GM23338 (cell line): ENCODE results near the gene IYD. TPM values are rescaled to one million over a fixed set of nuclear protein-coding genes. Genes with fewer than 3 reads are reported as not detected.

Experiments used
- ATAC-seq: fragments of 200-7000 bp; cut with Tn5 transposase; 3 replicates; pipeline ENCODE4 v1.9.1; 2020
- DNase-seq: peaks from one replicate; pipeline ENCODE4 v3.0.0-alpha.2; 2015; ENCODE audit warnings: low spot score
- H2AFZ ChIP-seq: fragments of 200-600 bp; sonication (generic); 2 replicates; pipeline ENCODE4 v1.8.0; 2016; ENCODE audit warnings: antibody characterized with exemption, mild to moderate bottlenecking, moderate library complexity
- H3F3A ChIP-seq: fragments of 200-600 bp; sonication (generic); replicated peaks from 2 replicates; pipeline ENCODE4 v1.8.0; 2017; ENCODE audit warnings: antibody characterized with exemption, mixed run types, low read depth
- H3K27ac ChIP-seq: fragments of 200-600 bp; sonication (generic); 2 replicates; pipeline ENCODE4 v1.6.1; 2016; ENCODE audit warnings: low read depth
- H3K27me3 ChIP-seq: fragments of 200-600 bp; sonication (generic); 2 replicates; pipeline ENCODE4 v1.8.0; 2016; ENCODE audit warnings: mild to moderate bottlenecking, mixed run types, moderate library complexity; ENCODE audit not compliant: insufficient read depth
- H3K36me3 ChIP-seq: fragments of 200-600 bp; sonication (generic); 2 replicates; pipeline ENCODE4 v1.8.0; 2016; ENCODE audit warnings: mild to moderate bottlenecking; ENCODE audit not compliant: insufficient read depth
- H3K4me1 ChIP-seq: fragments of 200-600 bp; sonication (generic); 2 replicates; pipeline ENCODE4 v1.8.0; 2016; ENCODE audit warnings: mild to moderate bottlenecking, moderate library complexity; ENCODE audit not compliant: insufficient read depth
- H3K4me2 ChIP-seq: fragments of 200-600 bp; sonication (generic); 2 replicates; pipeline ENCODE4 v1.7.1; 2017; ENCODE audit warnings: mixed run types
- H3K4me3 ChIP-seq: fragments of 200-600 bp; sonication (generic); 2 replicates; pipeline ENCODE4 v1.6.1; 2016; ENCODE audit warnings: mixed run types
- H3K79me2 ChIP-seq: fragments of 200-600 bp; sonication (generic); replicated peaks from 2 replicates; pipeline ENCODE4 v1.8.0; 2017; ENCODE audit warnings: mild to moderate bottlenecking; ENCODE audit not compliant: insufficient read depth
- H3K9me2 ChIP-seq: fragments of 200-600 bp; sonication (generic); 2 replicates; pipeline ENCODE4 v1.8.0; 2017; ENCODE audit not compliant: insufficient read depth
- H4K20me1 ChIP-seq: fragments of 200-600 bp; sonication (generic); replicated peaks from 2 replicates; pipeline ENCODE4 v1.8.0; 2017; ENCODE audit warnings: mild to moderate bottlenecking; ENCODE audit not compliant: insufficient read depth
- H3K27ac Mint-ChIP-seq: 2 replicates; pipeline ENCODE4 v1.8.0; 2020; ENCODE audit warnings: inconsistent platforms, mild to moderate bottlenecking, moderate library complexity, mixed read lengths
- H3K27me3 Mint-ChIP-seq: 3 replicates; pipeline ENCODE4 v1.8.0; 2022; ENCODE audit warnings: low read depth, mild to moderate bottlenecking, moderate library complexity, mixed read lengths, inconsistent platforms; ENCODE audit not compliant: insufficient read depth, poor library complexity
- H3K36me3 Mint-ChIP-seq: 3 replicates; pipeline ENCODE4 v1.8.0; 2021; ENCODE audit warnings: low read depth, mild to moderate bottlenecking, inconsistent platforms, moderate library complexity, mixed read lengths
- H3K4me1 Mint-ChIP-seq: 3 replicates; pipeline ENCODE4 v1.8.0; 2020; ENCODE audit warnings: mild to moderate bottlenecking, inconsistent platforms, mixed read lengths
- H3K4me3 Mint-ChIP-seq: 3 replicates; pipeline ENCODE4 v1.8.0; 2021; ENCODE audit warnings: moderate library complexity, mild to moderate bottlenecking, inconsistent platforms, mixed read lengths
- H3K9me3 Mint-ChIP-seq: 3 replicates; pipeline ENCODE4 v1.8.0; 2020; ENCODE audit warnings: moderate library complexity, mild to moderate bottlenecking, inconsistent platforms, mixed read lengths
- EZH2 ChIP-seq: fragments of 200-600 bp; sonication (generic); IDR thresholded peaks from one replicate; pipeline ENCODE4 v1.8.0; 2017; ENCODE audit warnings: antibody characterized with exemption, mild to moderate bottlenecking, low read depth; ENCODE audit not compliant: unreplicated experiment
- EZH2phosphoT487 ChIP-seq: fragments of 200-600 bp; sonication (generic); IDR thresholded peaks from one replicate; pipeline ENCODE4 v1.8.1; 2018; ENCODE audit warnings: antibody characterized with exemption; ENCODE audit not compliant: unreplicated experiment
- JUNB ChIP-seq: IDR thresholded peaks from one replicate; pipeline ENCODE4 v1.6.1; 2016; ENCODE audit warnings: antibody characterized with exemption; ENCODE audit not compliant: unreplicated experiment
- NANOG ChIP-seq: IDR thresholded peaks from 2 replicates; pipeline ENCODE4 v1.6.1; 2016; ENCODE audit warnings: antibody characterized with exemption, borderline replicate concordance
- STAT1 ChIP-seq: IDR thresholded peaks from one replicate; pipeline ENCODE4 v1.6.1; 2016; ENCODE audit warnings: antibody characterized with exemption; ENCODE audit not compliant: unreplicated experiment
- ZNF114 ChIP-seq: fragments of 250-450 bp; sonication (Bioruptor Pico); IDR thresholded peaks from 2 replicates; pipeline ENCODE4 v1.5.0; 2020; ENCODE audit warnings: mild to moderate bottlenecking, moderate library complexity
- ZNF331 ChIP-seq: fragments of 250-450 bp; sonication (Bioruptor Pico); IDR thresholded peaks from 2 replicates; pipeline ENCODE4 v1.5.0; 2020; ENCODE audit warnings: low read depth, mild to moderate bottlenecking, moderate library complexity
- polyA plus RNA-seq: library from polyadenylated mRNA; unstranded; fragments of >200 nt; fragmentation: Nextera tagmentation; extraction: Ambion mirVana; gene quantifications from 2 replicates; pipeline ENCODE4 v1.2.1, GENCODE V29; 2016
- total RNA-seq: library from RNA; depleted of rRNA; stranded (reverse); fragments of >200 nt; shearing (Covaris generic); gene quantifications from 2 replicates; pipeline ENCODE4 v1.2.3, GENCODE V29; 2014
- TF ChIP-seq, protein P1 (sequence below): IDR thresholded peaks from 2 replicates; pipeline ENCODE4 v1.6.1; 2016; ENCODE audit warnings: antibody characterized with exemption
- TF ChIP-seq, protein P2 (sequence below): IDR thresholded peaks from one replicate; pipeline ENCODE4 v1.6.1; 2018; ENCODE audit warnings: antibody characterized with exemption; ENCODE audit not compliant: unreplicated experiment
- TF ChIP-seq, protein P3 (sequence below): fragments of 250-450 bp; sonication (Bioruptor Pico); IDR thresholded peaks from 2 replicates; pipeline ENCODE4 v1.5.0; 2020; ENCODE audit warnings: mild to moderate bottlenecking, moderate library complexity
- TF ChIP-seq, protein P4 (sequence below), 2 experiments: fragments of 200-600 bp in 1 of 2; sonication (generic) in 1 of 2; conservative IDR thresholded peaks; 2 replicates each; pipeline versions ENCODE4 v1.5.1 to v1.6.1; 2016 to 2017; ENCODE audit warnings: antibody characterized with exemption in 2 of 2, low read depth in 2 of 2, mild to moderate bottlenecking in 2 of 2, moderate library complexity in 1 of 2

Gene IYD
- total and polyA plus RNA-seq, 2 experiments from 2014 or later, result not detected

DNA sequence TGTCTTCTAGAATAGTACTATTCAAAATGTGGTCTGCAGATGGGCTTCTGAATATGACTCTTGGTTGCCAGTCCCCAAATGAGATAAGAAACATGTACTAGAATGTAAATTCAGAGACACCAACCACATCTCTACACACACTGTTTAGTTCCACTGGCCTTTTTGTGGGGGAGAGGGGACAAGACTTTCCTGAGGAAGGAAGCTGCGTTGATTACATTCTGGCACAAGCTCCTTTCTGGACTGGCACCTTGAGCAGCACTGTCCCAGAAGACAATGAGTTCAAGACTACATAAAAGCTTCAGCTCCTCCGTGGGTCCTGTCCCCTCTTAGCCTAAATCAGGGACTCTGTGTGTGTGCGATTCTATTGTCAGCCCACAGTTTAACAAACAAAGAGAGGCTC, 6.9 kb upstream of the IYD start:
- H3K9me3 Mint-ChIP-seq, result no peaks in the 10 kb centered on the region
- H3F3A ChIP-seq, result no peaks in the 10 kb centered on the region
- H3K4me1 Mint-ChIP-seq, result no peaks in the 10 kb centered on the region; the same call in 2 of the 3 replicates
- H3K4me3 Mint-ChIP-seq, result no peak overlapping the region
- ATAC-seq, result no peak
- H4K20me1 ChIP-seq, result no peaks in the 10 kb centered on the region
- H3K4me2 ChIP-seq, result no peak overlapping the region
- peaks cover 1% of the 10 kb centered on the region for H3K27me3 Mint-ChIP-seq
- H2AFZ ChIP-seq, result no peak overlapping the region
- TF ChIP-seq STAT1 (no peak), EZH2phosphoT487 (no peak), JUNB (no peak), ZNF114 (no peak), NANOG (no peak), EZH2 (no peak), ZNF331 (CRISPR knock-in tag) (no peak)
- TF ChIP-seq, protein P1, sequence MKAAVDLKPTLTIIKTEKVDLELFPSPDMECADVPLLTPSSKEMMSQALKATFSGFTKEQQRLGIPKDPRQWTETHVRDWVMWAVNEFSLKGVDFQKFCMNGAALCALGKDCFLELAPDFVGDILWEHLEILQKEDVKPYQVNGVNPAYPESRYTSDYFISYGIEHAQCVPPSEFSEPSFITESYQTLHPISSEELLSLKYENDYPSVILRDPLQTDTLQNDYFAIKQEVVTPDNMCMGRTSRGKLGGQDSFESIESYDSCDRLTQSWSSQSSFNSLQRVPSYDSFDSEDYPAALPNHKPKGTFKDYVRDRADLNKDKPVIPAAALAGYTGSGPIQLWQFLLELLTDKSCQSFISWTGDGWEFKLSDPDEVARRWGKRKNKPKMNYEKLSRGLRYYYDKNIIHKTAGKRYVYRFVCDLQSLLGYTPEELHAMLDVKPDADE, result no peak
- TF ChIP-seq, protein P2, sequence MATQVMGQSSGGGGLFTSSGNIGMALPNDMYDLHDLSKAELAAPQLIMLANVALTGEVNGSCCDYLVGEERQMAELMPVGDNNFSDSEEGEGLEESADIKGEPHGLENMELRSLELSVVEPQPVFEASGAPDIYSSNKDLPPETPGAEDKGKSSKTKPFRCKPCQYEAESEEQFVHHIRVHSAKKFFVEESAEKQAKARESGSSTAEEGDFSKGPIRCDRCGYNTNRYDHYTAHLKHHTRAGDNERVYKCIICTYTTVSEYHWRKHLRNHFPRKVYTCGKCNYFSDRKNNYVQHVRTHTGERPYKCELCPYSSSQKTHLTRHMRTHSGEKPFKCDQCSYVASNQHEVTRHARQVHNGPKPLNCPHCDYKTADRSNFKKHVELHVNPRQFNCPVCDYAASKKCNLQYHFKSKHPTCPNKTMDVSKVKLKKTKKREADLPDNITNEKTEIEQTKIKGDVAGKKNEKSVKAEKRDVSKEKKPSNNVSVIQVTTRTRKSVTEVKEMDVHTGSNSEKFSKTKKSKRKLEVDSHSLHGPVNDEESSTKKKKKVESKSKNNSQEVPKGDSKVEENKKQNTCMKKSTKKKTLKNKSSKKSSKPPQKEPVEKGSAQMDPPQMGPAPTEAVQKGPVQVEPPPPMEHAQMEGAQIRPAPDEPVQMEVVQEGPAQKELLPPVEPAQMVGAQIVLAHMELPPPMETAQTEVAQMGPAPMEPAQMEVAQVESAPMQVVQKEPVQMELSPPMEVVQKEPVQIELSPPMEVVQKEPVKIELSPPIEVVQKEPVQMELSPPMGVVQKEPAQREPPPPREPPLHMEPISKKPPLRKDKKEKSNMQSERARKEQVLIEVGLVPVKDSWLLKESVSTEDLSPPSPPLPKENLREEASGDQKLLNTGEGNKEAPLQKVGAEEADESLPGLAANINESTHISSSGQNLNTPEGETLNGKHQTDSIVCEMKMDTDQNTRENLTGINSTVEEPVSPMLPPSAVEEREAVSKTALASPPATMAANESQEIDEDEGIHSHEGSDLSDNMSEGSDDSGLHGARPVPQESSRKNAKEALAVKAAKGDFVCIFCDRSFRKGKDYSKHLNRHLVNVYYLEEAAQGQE, result no peak
- TF ChIP-seq, protein P3, sequence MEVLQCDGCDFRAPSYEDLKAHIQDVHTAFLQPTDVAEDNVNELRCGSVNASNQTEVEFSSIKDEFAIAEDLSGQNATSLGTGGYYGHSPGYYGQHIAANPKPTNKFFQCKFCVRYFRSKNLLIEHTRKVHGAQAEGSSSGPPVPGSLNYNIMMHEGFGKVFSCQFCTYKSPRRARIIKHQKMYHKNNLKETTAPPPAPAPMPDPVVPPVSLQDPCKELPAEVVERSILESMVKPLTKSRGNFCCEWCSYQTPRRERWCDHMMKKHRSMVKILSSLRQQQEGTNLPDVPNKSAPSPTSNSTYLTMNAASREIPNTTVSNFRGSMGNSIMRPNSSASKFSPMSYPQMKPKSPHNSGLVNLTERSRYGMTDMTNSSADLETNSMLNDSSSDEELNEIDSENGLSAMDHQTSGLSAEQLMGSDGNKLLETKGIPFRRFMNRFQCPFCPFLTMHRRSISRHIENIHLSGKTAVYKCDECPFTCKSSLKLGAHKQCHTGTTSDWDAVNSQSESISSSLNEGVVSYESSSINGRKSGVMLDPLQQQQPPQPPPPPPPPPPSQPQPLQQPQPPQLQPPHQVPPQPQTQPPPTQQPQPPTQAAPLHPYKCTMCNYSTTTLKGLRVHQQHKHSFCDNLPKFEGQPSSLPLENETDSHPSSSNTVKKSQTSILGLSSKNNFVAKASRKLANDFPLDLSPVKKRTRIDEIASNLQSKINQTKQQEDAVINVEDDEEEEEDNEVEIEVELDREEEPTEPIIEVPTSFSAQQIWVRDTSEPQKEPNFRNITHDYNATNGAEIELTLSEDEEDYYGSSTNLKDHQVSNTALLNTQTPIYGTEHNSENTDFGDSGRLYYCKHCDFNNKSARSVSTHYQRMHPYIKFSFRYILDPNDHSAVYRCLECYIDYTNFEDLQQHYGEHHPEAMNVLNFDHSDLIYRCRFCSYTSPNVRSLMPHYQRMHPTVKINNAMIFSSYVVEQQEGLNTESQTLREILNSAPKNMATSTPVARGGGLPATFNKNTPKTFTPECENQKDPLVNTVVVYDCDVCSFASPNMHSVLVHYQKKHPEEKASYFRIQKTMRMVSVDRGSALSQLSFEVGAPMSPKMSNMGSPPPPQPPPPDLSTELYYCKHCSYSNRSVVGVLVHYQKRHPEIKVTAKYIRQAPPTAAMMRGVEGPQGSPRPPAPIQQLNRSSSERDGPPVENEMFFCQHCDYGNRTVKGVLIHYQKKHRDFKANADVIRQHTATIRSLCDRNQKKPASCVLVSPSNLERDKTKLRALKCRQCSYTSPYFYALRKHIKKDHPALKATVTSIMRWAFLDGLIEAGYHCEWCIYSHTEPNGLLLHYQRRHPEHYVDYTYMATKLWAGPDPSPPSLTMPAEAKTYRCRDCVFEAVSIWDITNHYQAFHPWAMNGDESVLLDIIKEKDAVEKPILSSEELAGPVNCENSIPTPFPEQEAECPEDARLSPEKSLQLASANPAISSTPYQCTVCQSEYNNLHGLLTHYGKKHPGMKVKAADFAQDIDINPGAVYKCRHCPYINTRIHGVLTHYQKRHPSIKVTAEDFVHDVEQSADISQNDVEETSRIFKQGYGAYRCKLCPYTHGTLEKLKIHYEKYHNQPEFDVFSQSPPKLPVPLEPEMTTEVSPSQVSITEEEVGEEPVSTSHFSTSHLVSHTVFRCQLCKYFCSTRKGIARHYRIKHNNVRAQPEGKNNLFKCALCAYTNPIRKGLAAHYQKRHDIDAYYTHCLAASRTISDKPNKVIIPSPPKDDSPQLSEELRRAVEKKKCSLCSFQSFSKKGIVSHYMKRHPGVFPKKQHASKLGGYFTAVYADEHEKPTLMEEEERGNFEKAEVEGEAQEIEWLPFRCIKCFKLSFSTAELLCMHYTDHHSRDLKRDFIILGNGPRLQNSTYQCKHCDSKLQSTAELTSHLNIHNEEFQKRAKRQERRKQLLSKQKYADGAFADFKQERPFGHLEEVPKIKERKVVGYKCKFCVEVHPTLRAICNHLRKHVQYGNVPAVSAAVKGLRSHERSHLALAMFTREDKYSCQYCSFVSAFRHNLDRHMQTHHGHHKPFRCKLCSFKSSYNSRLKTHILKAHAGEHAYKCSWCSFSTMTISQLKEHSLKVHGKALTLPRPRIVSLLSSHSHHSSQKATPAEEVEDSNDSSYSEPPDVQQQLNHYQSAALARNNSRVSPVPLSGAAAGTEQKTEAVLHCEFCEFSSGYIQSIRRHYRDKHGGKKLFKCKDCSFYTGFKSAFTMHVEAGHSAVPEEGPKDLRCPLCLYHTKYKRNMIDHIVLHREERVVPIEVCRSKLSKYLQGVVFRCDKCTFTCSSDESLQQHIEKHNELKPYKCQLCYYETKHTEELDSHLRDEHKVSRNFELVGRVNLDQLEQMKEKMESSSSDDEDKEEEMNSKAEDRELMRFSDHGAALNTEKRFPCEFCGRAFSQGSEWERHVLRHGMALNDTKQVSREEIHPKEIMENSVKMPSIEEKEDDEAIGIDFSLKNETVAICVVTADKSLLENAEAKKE (CRISPR knock-in tag), result no peak
- TF ChIP-seq, protein P4, sequence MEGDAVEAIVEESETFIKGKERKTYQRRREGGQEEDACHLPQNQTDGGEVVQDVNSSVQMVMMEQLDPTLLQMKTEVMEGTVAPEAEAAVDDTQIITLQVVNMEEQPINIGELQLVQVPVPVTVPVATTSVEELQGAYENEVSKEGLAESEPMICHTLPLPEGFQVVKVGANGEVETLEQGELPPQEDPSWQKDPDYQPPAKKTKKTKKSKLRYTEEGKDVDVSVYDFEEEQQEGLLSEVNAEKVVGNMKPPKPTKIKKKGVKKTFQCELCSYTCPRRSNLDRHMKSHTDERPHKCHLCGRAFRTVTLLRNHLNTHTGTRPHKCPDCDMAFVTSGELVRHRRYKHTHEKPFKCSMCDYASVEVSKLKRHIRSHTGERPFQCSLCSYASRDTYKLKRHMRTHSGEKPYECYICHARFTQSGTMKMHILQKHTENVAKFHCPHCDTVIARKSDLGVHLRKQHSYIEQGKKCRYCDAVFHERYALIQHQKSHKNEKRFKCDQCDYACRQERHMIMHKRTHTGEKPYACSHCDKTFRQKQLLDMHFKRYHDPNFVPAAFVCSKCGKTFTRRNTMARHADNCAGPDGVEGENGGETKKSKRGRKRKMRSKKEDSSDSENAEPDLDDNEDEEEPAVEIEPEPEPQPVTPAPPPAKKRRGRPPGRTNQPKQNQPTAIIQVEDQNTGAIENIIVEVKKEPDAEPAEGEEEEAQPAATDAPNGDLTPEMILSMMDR (conservative IDR thresholded peaks at IDR 0.05; ENCODE audit: low read depth in 2 of 2), result no peak
- H3K9me2 ChIP-seq, result no peaks in the 10 kb centered on the region
- no peak overlapping the region for H3K27ac Mint-ChIP-seq
- no peaks in the 10 kb centered on the region for H3K36me3 ChIP-seq
- no peak for DNase-seq
- no peaks in the 10 kb centered on the region for H3K79me2 ChIP-seq
- H3K4me1 ChIP-seq, result no peaks in the 10 kb centered on the region
- no peaks in the 10 kb centered on the region; the same call in 2 of the 3 replicates for H3K36me3 Mint-ChIP-seq
- H3K27ac ChIP-seq, result no peak overlapping the region
- no peak overlapping the region for H3K4me3 ChIP-seq
- no peaks in the 10 kb centered on the region for H3K27me3 ChIP-seq
